ENCODE data around the gene DOK7. TPM values are rescaled to one million over a fixed set of nuclear protein-coding genes. Genes with fewer than 3 reads are reported as not detected.
A peak's percentile ranks its signal among the peaks of the same experiment; 100 is the strongest.

DOK7 gene
- total RNA-seq, 2 experiments from 2014 or later, result not detected

DNA sequence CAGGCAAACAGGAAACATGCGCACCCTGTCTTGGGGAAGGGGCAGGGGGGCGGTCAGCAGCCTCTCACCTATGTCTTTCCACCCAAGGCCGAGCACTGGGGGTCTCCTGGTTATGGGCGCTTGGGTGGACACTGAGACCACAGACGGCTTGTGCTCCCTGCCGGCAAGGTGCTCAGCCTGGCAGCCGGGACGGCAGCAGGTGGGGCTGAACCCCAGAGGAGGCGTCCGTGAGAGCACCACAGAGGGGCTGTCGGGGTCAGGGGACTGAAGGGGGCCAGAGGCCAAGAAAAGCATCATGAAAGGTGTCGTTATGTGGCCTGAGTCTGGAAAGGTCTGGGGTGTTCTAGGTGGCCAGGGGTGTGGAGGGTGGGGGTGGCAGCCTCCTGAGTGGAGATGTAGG lies 19.6 kb downstream of the DOK7 start:
- CTCF ChIA-PET, result no interaction called here
- DNase-seq (no peak), ATAC-seq (no peak)
- intact Hi-C loops (cut with micrococcal nuclease), result no loop called here
- H3K9me3 Mint-ChIP-seq, result no peaks in the 10 kb centered on the region
- peaks cover 7% of the 10 kb centered on the region for H3K27me3 Mint-ChIP-seq
- no peaks in the 10 kb centered on the region for H3K36me3 Mint-ChIP-seq (ENCODE audit: low read depth)
- POLR2A ChIA-PET, result no interaction called here
- peaks cover 3% of the 10 kb centered on the region for H3K4me1 Mint-ChIP-seq (ENCODE audit: low read depth)
- H3K27ac Mint-ChIP-seq, result no peak overlapping the region
- TF ChIP-seq, protein P1, sequence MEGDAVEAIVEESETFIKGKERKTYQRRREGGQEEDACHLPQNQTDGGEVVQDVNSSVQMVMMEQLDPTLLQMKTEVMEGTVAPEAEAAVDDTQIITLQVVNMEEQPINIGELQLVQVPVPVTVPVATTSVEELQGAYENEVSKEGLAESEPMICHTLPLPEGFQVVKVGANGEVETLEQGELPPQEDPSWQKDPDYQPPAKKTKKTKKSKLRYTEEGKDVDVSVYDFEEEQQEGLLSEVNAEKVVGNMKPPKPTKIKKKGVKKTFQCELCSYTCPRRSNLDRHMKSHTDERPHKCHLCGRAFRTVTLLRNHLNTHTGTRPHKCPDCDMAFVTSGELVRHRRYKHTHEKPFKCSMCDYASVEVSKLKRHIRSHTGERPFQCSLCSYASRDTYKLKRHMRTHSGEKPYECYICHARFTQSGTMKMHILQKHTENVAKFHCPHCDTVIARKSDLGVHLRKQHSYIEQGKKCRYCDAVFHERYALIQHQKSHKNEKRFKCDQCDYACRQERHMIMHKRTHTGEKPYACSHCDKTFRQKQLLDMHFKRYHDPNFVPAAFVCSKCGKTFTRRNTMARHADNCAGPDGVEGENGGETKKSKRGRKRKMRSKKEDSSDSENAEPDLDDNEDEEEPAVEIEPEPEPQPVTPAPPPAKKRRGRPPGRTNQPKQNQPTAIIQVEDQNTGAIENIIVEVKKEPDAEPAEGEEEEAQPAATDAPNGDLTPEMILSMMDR (IDR thresholded peaks at IDR 0.05), result no peak
- no peak overlapping the region for H3K4me3 Mint-ChIP-seq

DNA sequence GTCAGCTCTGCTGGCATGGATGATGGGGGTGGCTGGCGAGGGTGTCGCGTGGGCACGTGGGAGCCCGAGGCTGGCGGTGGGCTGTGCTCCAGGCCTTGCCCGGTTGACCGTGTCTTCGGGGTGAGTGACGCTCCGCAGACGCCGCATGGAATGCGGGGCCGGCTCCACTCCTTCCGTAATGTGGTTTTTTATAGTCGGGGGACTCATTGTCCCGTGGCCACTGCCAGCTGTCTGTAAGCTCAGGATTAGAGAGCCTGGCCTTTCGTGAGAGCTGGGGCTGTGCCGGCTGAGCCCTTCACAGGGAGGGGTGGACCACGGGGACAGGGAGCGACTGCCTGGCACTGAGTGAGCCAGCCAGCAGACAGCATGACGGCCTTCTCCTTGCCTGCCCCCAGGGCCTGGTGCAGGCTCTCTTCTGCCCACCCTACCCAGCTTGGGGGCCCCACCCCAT lies 20.4 kb downstream of the DOK7 start:
- peaks cover 9% of the 10 kb centered on the region for H3K27me3 Mint-ChIP-seq
- POLR2A ChIA-PET, result no interaction called here
- no peak for DNase-seq
- no peak for ATAC-seq
- CTCF ChIA-PET, result no interaction called here
- no peak overlapping the region for H3K4me3 Mint-ChIP-seq
- H3K36me3 Mint-ChIP-seq (ENCODE audit: low read depth), result no peaks in the 10 kb centered on the region
- peaks cover 3% of the 10 kb centered on the region for H3K4me1 Mint-ChIP-seq (ENCODE audit: low read depth)
- no peak overlapping the region for H3K27ac Mint-ChIP-seq
- TF ChIP-seq, protein P1 (IDR thresholded peaks at IDR 0.05), result no peak
- intact Hi-C loops (cut with micrococcal nuclease), result no loop called here
- H3K9me3 Mint-ChIP-seq, result no peaks in the 10 kb centered on the region

DNA sequence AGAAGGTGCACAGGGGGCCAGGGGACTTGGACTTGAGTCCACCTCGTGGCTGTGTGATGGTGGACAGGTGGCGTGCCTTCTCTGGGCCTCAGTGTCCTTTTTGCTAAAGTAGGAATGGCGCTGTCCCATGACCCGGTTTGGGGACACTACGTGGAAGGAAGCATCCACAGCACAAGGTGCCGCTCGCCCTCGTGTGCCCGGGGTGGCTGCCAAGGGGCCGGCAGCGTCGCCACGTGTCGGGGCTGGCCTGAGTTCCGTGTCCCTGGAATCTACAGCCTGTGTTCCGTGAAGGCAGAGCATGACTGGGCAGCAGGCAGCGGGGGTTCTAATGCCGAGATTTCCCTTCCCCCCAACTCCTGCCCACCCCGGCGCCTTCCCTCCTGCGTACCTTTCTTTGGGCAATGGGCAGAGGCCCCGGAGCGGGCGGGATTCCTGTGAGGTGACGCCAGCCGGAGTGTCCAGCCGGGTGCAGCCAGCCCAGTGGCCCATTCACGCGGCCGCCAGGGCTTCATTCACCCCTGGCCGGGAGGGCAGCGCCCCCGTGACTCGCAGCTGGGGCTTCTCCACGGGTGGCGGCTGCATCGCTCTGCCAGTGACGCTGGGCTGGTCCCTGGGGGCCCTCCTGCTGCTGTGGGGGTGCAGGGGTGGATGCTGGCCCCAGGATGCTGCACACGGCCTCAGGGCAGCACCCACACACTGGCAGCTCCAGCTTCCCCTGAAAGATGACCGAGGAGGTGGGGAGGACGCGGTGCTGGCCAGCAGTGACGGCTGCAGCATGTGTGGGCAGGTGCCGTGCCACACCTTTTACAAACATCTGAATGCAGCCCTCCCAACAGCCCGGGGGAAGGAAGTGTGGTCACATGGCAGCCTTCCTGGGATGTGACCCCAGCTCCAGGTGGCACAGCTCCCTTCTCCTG lies 21.2 kb downstream of the DOK7 start:
- ChIA-PET CTCF (no interaction called here), POLR2A (no interaction called here)
- ATAC-seq (no peak), DNase-seq (no peak)
- intact Hi-C loops (cut with micrococcal nuclease), result no loop called here
- TF ChIP-seq, protein P1 (IDR thresholded peaks at IDR 0.05), result no peak
- Mint-ChIP-seq H3K27ac (no peak overlapping the region), H3K4me3 (no peak overlapping the region), H3K36me3 (ENCODE audit: low read depth) (no peaks in the 10 kb centered on the region), H3K4me1 (ENCODE audit: low read depth) (peaks cover 3% of the 10 kb centered on the region), H3K27me3 (peaks cover 12% of the 10 kb centered on the region), H3K9me3 (no peaks in the 10 kb centered on the region)

DNA sequence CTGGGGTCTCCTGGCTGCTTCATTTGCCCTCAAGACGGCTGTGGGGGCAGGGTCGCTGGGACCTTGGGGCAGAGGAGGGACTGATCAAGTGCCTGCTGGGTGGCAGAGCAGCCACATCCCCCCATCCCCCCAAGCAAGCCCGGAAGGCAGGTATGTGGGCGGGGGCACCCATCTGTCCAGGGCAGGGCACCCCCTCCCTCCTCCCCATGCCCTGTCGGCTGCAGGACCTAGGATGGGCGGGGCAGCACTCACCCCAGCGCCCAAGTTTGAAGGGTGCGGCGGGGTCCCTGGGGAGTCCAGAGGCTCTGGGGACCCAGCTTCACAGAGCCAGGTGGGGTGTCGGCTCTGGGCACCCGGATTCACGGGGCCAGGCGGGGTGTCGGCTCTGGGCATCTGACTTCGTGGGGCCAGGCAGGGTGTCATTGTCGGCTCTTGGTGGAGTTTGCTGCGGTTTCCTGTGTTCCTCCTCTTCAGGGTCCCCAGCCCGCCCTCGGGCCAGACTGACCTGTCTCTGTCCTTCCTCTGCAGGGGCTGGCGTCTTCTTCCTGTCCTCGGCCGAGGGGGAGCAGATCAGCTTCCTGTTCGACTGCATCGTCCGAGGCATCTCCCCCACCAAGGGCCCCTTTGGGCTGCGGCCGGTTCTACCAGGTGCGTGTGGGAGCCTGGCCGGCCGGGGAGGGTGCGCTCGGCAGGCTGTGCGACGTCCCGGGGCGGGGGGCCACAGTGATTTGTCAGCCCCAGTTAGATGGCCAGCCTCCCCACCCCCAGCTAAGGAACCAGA lies 22.1 kb downstream of the DOK7 start:
- TF ChIP-seq, protein P1 (IDR thresholded peaks at IDR 0.05), result no peak
- H3K4me1 Mint-ChIP-seq (ENCODE audit: low read depth), result peaks cover 3% of the 10 kb centered on the region
- intact Hi-C loops (cut with micrococcal nuclease), result no loop called here
- no peak overlapping the region for H3K27ac Mint-ChIP-seq
- CTCF ChIA-PET, result no interaction called here
- no peaks in the 10 kb centered on the region for H3K9me3 Mint-ChIP-seq
- DNase-seq, result peak; percentile 28
- H3K27me3 Mint-ChIP-seq, result peaks cover 13% of the 10 kb centered on the region
- no peak for ATAC-seq
- POLR2A ChIA-PET, result no interaction called here
- H3K36me3 Mint-ChIP-seq (ENCODE audit: low read depth), result no peaks in the 10 kb centered on the region
- no peak overlapping the region for H3K4me3 Mint-ChIP-seq
